T-helper 1 cell treated with Interleukin-12 subunit alpha and Interleukin-12 subunit beta and Interleukin-4 antibody, amounts not matched to agents 30 μg/mL and 1 μg/mL, for 36 hours (primary cell): Measurements from ENCODE around the gene MOCS1.

ENCODE experiments used
- H3K27ac Mint-ChIP-seq: one replicate; pipeline ENCODE4 v1.8.0; 2021; ENCODE audit warnings: mild to moderate bottlenecking, mixed read lengths
- H3K27me3 Mint-ChIP-seq: one replicate; pipeline ENCODE4 v1.8.0; 2021; ENCODE audit warnings: low read depth, mixed read lengths
- H3K36me3 Mint-ChIP-seq: one replicate; pipeline ENCODE4 v1.8.0; 2021; ENCODE audit warnings: low read depth, mixed read lengths
- H3K4me1 Mint-ChIP-seq: one replicate; pipeline ENCODE4 v1.8.0; 2021; ENCODE audit warnings: low read depth, mixed read lengths
- H3K4me3 Mint-ChIP-seq: one replicate; pipeline ENCODE4 v1.8.0; 2021; ENCODE audit warnings: mild to moderate bottlenecking, moderate library complexity, mixed read lengths
- H3K9me3 Mint-ChIP-seq: one replicate; pipeline ENCODE4 v1.8.0; 2021; ENCODE audit warnings: mixed read lengths

Gene MOCS1

DNA sequence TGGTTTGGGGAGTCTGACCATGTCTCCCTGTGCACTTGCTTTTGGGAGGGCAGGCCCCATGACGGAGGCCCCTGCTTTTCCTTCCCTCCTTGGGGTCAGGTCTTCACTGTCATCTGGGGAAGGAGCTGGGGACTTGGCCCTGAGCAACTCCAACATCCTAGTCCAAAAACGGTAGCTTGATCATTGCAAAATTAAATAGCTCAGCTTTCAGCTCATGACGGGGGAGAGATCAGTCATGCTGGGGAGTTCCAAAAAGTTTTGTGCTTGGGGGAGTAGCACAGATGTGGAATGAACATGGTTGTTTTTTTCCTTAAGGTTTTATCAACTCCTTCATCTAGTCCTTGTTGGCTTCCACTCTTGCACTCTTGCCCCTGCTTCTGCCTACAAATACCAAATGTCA lies 60.8 kb downstream of the MOCS1 start:
- no peak overlapping the region for H3K4me3 Mint-ChIP-seq
- no peaks in the 10 kb centered on the region for H3K9me3 Mint-ChIP-seq
- H3K27ac Mint-ChIP-seq: no peak overlapping the region
- H3K36me3 Mint-ChIP-seq: no peaks in the 10 kb centered on the region
- H3K27me3 Mint-ChIP-seq: no peaks in the 10 kb centered on the region
- H3K4me1 Mint-ChIP-seq: no peaks in the 10 kb centered on the region

- no peaks in the 10 kb centered on the region for H3K4me1 Mint-ChIP-seq
- no peak overlapping the region for H3K4me3 Mint-ChIP-seq
- no peaks in the 10 kb centered on the region for H3K9me3 Mint-ChIP-seq
- no peak overlapping the region for H3K27ac Mint-ChIP-seq
- H3K27me3 Mint-ChIP-seq: no peaks in the 10 kb centered on the region
- no peaks in the 10 kb centered on the region for H3K36me3 Mint-ChIP-seq
Observed at GRCh38 chr6:39870950-39871349, 63.3 kb downstream of the MOCS1 start.

- no peaks in the 10 kb centered on the region for H3K9me3 Mint-ChIP-seq
- H3K4me1 Mint-ChIP-seq: no peaks in the 10 kb centered on the region
- no peaks in the 10 kb centered on the region for H3K27me3 Mint-ChIP-seq
Observed at GRCh38 chr6:39867592-39867991, 66.7 kb downstream of the MOCS1 start.

DNA sequence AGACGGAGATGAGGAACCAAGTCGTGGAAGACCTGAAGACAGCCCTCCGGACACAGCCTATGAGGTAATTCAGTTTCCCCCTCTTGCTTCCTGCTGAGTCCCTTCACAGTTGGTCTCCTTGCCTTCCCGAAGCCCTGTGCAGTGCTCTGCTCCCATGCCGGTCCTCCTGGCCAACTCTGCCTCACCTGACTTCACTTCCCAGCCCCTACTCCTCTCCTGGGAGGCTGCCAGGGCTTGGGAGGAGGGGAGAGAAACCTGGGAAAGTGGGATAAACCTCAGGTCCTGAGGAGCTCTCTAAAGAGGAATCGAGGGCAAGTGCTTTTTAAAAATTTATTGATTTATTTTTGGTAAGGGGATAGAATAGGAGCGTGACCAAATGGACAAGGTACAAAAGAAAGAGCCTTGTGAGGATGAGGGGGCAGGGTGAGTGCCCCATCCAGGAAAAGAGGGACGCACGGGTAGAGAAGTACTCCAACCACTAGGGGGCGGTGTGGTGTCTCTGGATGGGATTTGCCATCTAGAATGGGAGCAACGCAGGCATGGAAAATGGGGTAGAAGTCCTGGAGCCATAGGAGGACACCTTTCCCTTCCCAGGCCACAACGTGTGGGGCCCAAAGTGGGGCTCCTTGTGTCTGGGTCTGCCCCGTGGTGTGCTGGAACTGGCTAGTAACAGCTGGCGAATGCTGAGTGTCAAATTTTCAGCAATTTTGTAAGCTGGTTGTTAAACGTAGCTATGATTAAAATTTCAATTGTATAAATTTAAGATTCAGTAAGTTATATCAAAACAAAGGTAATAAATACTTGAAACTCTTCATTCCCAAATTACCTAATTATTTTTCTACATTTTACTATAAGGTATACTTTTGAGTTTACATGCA lies 69.0 kb downstream of the MOCS1 start:
- Mint-ChIP-seq H3K36me3 (no peaks in the 10 kb centered on the region), H3K9me3 (no peaks in the 10 kb centered on the region), H3K27me3 (no peaks in the 10 kb centered on the region), H3K27ac (no peak overlapping the region), H3K4me1 (no peaks in the 10 kb centered on the region), H3K4me3 (no peak overlapping the region)

More at GRCh38 chr6:39867592-39867991, 66.7 kb downstream of the MOCS1 start:
- Mint-ChIP-seq H3K4me3 (no peak overlapping the region), H3K27ac (no peak overlapping the region), H3K36me3 (no peaks in the 10 kb centered on the region)

DNA sequence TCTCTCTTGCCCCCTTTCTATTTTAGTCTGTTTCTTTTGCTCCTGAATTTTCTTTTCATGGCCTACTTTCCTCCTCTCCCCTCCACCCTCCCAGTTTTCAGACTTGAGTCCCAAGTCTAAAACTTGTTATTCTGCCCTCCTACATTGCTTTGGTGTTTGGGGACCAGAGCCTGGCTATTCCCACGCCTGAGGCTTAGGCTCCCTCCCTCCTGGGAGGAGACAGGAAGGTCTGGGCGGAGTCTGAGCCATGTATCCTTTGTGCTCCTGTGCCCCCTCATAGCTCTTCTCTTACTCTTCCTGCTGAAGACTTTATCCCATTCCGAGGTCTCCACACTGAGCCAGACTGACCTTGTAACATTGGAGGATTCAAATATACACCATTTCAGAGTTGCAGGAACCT lies 72.6 kb downstream of the MOCS1 start:
- no peak overlapping the region for H3K27ac Mint-ChIP-seq
- H3K4me1 Mint-ChIP-seq: no peaks in the 10 kb centered on the region
- no peaks in the 10 kb centered on the region for H3K27me3 Mint-ChIP-seq

DNA sequence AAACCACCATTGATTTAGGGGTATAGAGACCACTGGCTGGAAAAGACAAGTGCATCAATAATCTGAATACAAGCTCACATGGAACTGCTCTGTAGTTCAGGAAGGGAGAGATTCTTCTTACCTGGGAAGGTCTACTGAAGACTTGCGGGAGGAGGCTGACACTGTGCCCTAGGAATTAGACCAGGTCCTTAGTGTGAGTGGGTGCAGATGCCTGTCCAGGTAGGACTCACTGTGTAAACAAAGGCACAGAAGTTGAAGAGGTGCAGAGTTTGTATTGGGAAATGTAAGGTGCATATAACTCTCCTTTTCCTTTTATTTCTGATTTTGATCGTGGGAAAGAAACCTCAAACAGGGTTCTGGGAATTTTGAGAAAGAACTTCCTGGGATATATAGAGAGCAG lies 75.2 kb downstream of the MOCS1 start:
- H3K27ac Mint-ChIP-seq: no peak overlapping the region

More for the DNA sequence above, 72.6 kb downstream of the MOCS1 start:
- Mint-ChIP-seq H3K36me3 (no peaks in the 10 kb centered on the region), H3K4me3 (no peak overlapping the region), H3K9me3 (no peaks in the 10 kb centered on the region)

GRCh38 chr6:39855356-39855995 lies 78.8 kb downstream of the MOCS1 start:
- H3K36me3 Mint-ChIP-seq: no peaks in the 10 kb centered on the region
- no peaks in the 10 kb centered on the region for H3K9me3 Mint-ChIP-seq
- H3K4me3 Mint-ChIP-seq: no peak overlapping the region
- H3K27me3 Mint-ChIP-seq: no peaks in the 10 kb centered on the region
- H3K27ac Mint-ChIP-seq: no peak overlapping the region
- H3K4me1 Mint-ChIP-seq: no peaks in the 10 kb centered on the region

More for the DNA sequence above, 75.2 kb downstream of the MOCS1 start:
- Mint-ChIP-seq H3K9me3 (no peaks in the 10 kb centered on the region), H3K27me3 (no peaks in the 10 kb centered on the region), H3K4me3 (no peak overlapping the region), H3K36me3 (no peaks in the 10 kb centered on the region), H3K4me1 (no peaks in the 10 kb centered on the region)
